Liver (tissue), 3 donors: ENCODE data around the gene TGFBR3.

ENCODE experiments used
- CTCF ChIP-seq: fragments of 150-350 bp; IDR thresholded peaks from 2 replicates; pipeline ENCODE4 v1.5.1; 2017; ENCODE audit warnings: improper control_type of control experiment, low read depth, low read length; ENCODE audit not compliant: missing input control
- EGR1 ChIP-seq, 2 donors: IDR thresholded peaks; 2 replicates each; pipeline ENCODE4 v1.6.1; 2016 to 2018; ENCODE audit warnings: antibody characterized with exemption in 2 of 2, low read depth in 2 of 2
- FOXA1 ChIP-seq: IDR thresholded peaks from 2 replicates; pipeline ENCODE4 v1.6.1; 2016; ENCODE audit warnings: antibody characterized with exemption
- REST ChIP-seq: IDR thresholded peaks from 2 replicates; pipeline ENCODE4 v1.6.1; 2016; ENCODE audit warnings: antibody characterized with exemption, mild to moderate bottlenecking
- TAF1 ChIP-seq: conservative IDR thresholded peaks from 2 replicates; pipeline ENCODE4 v1.6.1; 2016; ENCODE audit warnings: antibody characterized with exemption, mild to moderate bottlenecking
- donor health status: healthy.
- donor health status: healthy.

- TF ChIP-seq EGR1 (IDR thresholded peaks at IDR 0.05; ENCODE audit: low read depth in 2 of 2) (no peak), CTCF (no peak), REST (no peak), FOXA1 (no peak), TAF1 (no peak)
Observed at GRCh38 chr1:91803123-91803522, 82.8 kb downstream of the TGFBR3 start.
